Measurements from ENCODE around the gene DFFA. TPM values are rescaled to one million over a fixed set of nuclear protein-coding genes. Genes with fewer than 3 reads are reported as not detected.

DFFA gene
- polyA plus RNA-seq, 2 of the 4 experiments (the other 2 are of a cell fraction) = 28.5 to 31.7 TPM

DNA sequence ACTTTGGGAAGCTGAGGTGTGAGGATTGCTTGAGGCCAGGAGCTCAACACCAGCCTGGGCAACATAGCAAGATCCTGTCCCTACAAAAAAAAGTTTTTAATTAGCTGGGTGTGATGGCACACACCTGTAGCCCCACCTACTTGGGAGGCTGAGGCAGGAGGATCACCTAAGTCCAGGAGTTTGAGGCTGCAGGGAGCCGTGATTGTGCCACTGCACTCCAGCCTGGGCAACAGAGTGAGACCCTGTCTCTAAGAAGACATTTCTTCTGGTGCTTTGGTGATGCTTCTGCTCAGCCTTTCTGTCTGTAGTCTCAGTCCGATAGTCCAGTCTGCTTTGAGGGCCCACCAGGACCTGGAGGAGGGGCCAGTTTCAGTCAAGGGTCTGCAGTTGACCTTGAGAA lies 65.1 kb downstream of the DFFA start:
- ChIA-PET POLR2A (interaction anchor here (1.4 to 4.2 kb wide), 3 partner anchors 9 to 30 kb away, joined by 3 to 16 read pairs (median 7); partner anchors contain the start of gene PGD), CTCF (interaction anchor here (0.7 to 5.1 kb wide), 4 partner anchors 12 to 29 kb away, joined by 3 to 33 read pairs (median 4); no protein-coding TSS in a partner anchor)
- peak overlapping the region; percentile 17; the same call in 1 of the 3 replicates for H3K4me3 ChIP-seq
- no peaks in the 10 kb centered on the region for H3K9me3 ChIP-seq
- FAIRE-seq = no peak
- TF ChIP-seq PHF8 (IDR thresholded peaks at IDR 0.05; ENCODE audit: borderline replicate concordance, low read depth) = no peak
- TF ChIP-seq CHD4 (IDR thresholded peaks at IDR 0.05; ENCODE audit: borderline replicate concordance) = no peak
- TF ChIP-seq, protein P1, sequence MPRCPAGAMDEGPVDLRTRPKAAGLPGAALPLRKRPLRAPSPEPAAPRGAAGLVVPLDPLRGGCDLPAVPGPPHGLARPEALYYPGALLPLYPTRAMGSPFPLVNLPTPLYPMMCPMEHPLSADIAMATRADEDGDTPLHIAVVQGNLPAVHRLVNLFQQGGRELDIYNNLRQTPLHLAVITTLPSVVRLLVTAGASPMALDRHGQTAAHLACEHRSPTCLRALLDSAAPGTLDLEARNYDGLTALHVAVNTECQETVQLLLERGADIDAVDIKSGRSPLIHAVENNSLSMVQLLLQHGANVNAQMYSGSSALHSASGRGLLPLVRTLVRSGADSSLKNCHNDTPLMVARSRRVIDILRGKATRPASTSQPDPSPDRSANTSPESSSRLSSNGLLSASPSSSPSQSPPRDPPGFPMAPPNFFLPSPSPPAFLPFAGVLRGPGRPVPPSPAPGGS (IDR thresholded peaks at IDR 0.05) = no peak
- TF ChIP-seq HEYL (CRISPR knock-in tag; IDR thresholded peaks at IDR 0.05) = no peak
- peak in 1 of 2 experiments; percentile 12; a peak in 1 of 5 replicates for TF ChIP-seq JUN (IDR thresholded peaks at IDR 0.05)
- TF ChIP-seq KDM1A (IDR thresholded peaks at IDR 0.05; ENCODE audit: low read depth) = no peak
- TF ChIP-seq SMC3 (IDR thresholded peaks at IDR 0.05) = no peak
- no peak for TF ChIP-seq HMGXB4 (CRISPR knock-in tag; IDR thresholded peaks at IDR 0.05; ENCODE audit: borderline replicate concordance)
- TF ChIP-seq TFCP2L1 (CRISPR knock-in tag; IDR thresholded peaks at IDR 0.05) = peak; percentile 58; the same call in 1 of the 2 replicates
- TF ChIP-seq POLR2A (IDR thresholded peaks at IDR 0.05; ENCODE audit: low read length) = no peak
- 54% methylated on average over 2 of the region's 2 CpGs for WGBS (ENCODE audit: missing lambda C conversion rate)
- peak overlapping the region; percentile 90 for H3K4me2 ChIP-seq
- DNase-seq (ENCODE audit: low read depth in 1 of 2, low spot score in 1 of 2) = no peak
- peak overlapping the region; percentile 95 to 99 for H3K27ac ChIP-seq
- 0 out of 6 replicates have a peak, but pooled peaks of 1 of the 2 experiments have one; percentile 1 for ATAC-seq
- H3K4me1 ChIP-seq = peaks cover 96% of the 10 kb centered on the region

Other genes starting within 250 kb of the DFFA start
- gene PGD, start 73.5 kb downstream of the DFFA start, polyA plus RNA-seq (2011; rRNA removed) = 700 and 1,019 TPM in 2 replicates
- gene PGD, start 73.5 kb downstream of the DFFA start, polyA plus RNA-seq (2017; fragmentation: RNase III; extraction: RNeasy Plus Mini Kit Qiagen cat#74134 plus additional on column Dnase treatment) = 1,427 to 1,758 TPM (median 1,714 TPM) in 3 replicates
- gene CENPS, start 42.1 kb downstream of the DFFA start, polyA plus RNA-seq (2011; rRNA removed) = 19.7 and 25.7 TPM in 2 replicates
- gene CENPS, start 42.1 kb downstream of the DFFA start, polyA plus RNA-seq (2017; fragmentation: RNase III; extraction: RNeasy Plus Mini Kit Qiagen cat#74134 plus additional on column Dnase treatment) = 27.0 to 28.7 TPM (median 27.3 TPM) in 3 replicates
- gene CORT, start 22.5 kb downstream of the DFFA start, polyA plus RNA-seq (2011; rRNA removed) = 0.11 and 0.30 TPM in 2 replicates
- gene CORT, start 22.5 kb downstream of the DFFA start, polyA plus RNA-seq (2017; fragmentation: RNase III; extraction: RNeasy Plus Mini Kit Qiagen cat#74134 plus additional on column Dnase treatment) = 0.08 to 0.20 TPM (median 0.10 TPM) in 3 replicates
- gene PEX14, start 2.4 kb upstream of the DFFA start, polyA plus RNA-seq (2011; rRNA removed) = 4.2 and 7.7 TPM in 2 replicates
- 12.5 to 15.0 TPM (median 13.5 TPM) in 3 replicates for gene PEX14, start 2.4 kb upstream of the DFFA start, polyA plus RNA-seq (2017; fragmentation: RNase III; extraction: RNeasy Plus Mini Kit Qiagen cat#74134 plus additional on column Dnase treatment)

Data from A549 (cell line).